ENCODE data around the gene TRPC4.

The TRPC4 gene

DNA sequence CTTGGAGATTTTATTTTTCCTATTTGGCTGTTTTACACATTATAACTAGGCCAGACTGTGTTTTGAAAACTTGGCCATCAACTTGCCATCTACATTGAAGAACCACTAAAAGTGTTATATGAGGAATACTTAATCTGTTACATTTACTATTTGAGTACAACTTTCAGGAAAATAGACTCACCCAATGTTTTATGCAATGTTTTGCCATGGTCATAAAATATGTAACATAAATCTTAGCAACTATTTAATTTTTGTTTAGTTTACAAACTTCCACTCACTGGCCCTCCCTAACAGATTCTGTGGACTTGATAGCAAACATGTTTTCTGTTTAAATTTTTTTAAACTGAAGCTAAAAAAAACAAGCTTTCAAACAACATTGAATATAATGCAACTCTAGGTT is 23.7 kb upstream of the TRPC4 start:
- H3K27ac ChIP-seq, result no peak overlapping the region
- H3K9me3 ChIP-seq (ENCODE audit: low read depth, low read length), result no peaks in the 10 kb centered on the region
- TF ChIP-seq POLR2AphosphoS5 (IDR thresholded peaks at IDR 0.05; ENCODE audit: borderline replicate concordance, low read depth, low read length) (no peak), FOXP2 (optimal IDR thresholded peaks at IDR 0.05; ENCODE audit: control extremely low read depth, extremely low read length, insufficient read depth) (no peak), EZH2 (IDR thresholded peaks at IDR 0.05) (no peak)
- H3K4me3 ChIP-seq, result no peak overlapping the region
- no peak overlapping the region for H3K9ac ChIP-seq (ENCODE audit: insufficient read length)
- H3K36me3 ChIP-seq (ENCODE audit: insufficient read depth, low read length), result no peaks in the 10 kb centered on the region
- no peak for DNase-seq (ENCODE audit: low read depth, low spot score)

DNA sequence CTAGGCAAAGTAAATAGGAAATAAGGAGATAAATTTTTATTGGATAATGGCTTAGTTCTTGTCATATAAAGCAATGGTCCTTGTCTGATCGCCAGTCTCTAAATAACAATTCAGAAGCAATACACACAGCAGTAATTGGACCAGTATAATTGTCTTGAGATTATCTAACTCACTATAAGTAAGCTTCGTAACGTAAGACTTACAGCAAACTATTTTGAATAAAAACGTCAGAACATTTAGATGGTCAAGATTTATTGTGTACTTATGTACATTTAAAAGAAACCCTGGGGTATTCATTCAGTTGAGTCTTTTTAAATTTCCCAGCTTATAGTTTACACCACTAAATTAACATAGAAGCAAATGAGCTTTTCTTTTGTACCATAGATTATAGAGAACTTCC is 20.2 kb upstream of the TRPC4 start:
- H3K36me3 ChIP-seq (ENCODE audit: insufficient read depth, low read length), result no peaks in the 10 kb centered on the region
- no peaks in the 10 kb centered on the region for H3K9me3 ChIP-seq (ENCODE audit: low read depth, low read length)
- DNase-seq (ENCODE audit: low read depth, low spot score), result no peak
- H3K9ac ChIP-seq (ENCODE audit: insufficient read length), result no peak overlapping the region
- no peak overlapping the region for H3K4me3 ChIP-seq
- no peak overlapping the region for H3K27ac ChIP-seq
- TF ChIP-seq FOXP2 (optimal IDR thresholded peaks at IDR 0.05; ENCODE audit: control extremely low read depth, extremely low read length, insufficient read depth), result no peak
- no peak for TF ChIP-seq EZH2 (IDR thresholded peaks at IDR 0.05)
- TF ChIP-seq POLR2AphosphoS5 (IDR thresholded peaks at IDR 0.05; ENCODE audit: borderline replicate concordance, low read depth, low read length), result no peak

GRCh38 chr13:37889102-37889501 is 19.5 kb upstream of the TRPC4 start:
- Histone ChIP-seq H3K27ac (no peak overlapping the region), H3K9me3 (ENCODE audit: low read depth, low read length) (no peaks in the 10 kb centered on the region), H3K4me3 (no peak overlapping the region), H3K36me3 (ENCODE audit: insufficient read depth, low read length) (no peaks in the 10 kb centered on the region), H3K9ac (ENCODE audit: insufficient read length) (no peak overlapping the region)
- DNase-seq (ENCODE audit: low read depth, low spot score), result no peak
- TF ChIP-seq POLR2AphosphoS5 (IDR thresholded peaks at IDR 0.05; ENCODE audit: borderline replicate concordance, low read depth, low read length), result no peak
- TF ChIP-seq EZH2 (IDR thresholded peaks at IDR 0.05), result no peak
- no peak for TF ChIP-seq FOXP2 (optimal IDR thresholded peaks at IDR 0.05; ENCODE audit: control extremely low read depth, extremely low read length, insufficient read depth)

DNA sequence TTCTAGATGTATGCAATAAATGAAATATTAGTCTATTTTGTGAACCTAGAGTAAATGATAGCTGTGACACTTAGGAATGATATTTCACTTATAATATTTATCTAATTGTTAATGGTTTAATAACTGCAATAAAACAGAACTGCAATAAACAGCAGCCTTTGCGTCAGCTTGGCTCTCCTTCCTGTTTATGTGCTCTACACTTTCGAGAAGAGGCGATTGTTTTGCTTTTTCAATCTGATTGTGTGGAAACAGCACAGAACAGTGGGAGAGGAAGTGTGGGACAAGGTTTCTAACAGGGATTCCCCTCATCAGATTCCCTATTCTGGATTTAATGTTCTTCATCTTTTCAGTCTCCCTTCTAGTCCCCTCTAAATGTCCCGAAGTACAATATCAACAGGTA is 17.3 kb upstream of the TRPC4 start:
- no peak for DNase-seq (ENCODE audit: low read depth, low spot score)
- no peaks in the 10 kb centered on the region for H3K9me3 ChIP-seq (ENCODE audit: low read depth, low read length)
- no peaks in the 10 kb centered on the region for H3K36me3 ChIP-seq (ENCODE audit: insufficient read depth, low read length)
- H3K4me3 ChIP-seq, result no peak overlapping the region
- no peak overlapping the region for H3K27ac ChIP-seq
- TF ChIP-seq FOXP2 (optimal IDR thresholded peaks at IDR 0.05; ENCODE audit: control extremely low read depth, extremely low read length, insufficient read depth) (no peak), POLR2AphosphoS5 (IDR thresholded peaks at IDR 0.05; ENCODE audit: borderline replicate concordance, low read depth, low read length) (no peak), EZH2 (IDR thresholded peaks at IDR 0.05) (no peak)
- H3K9ac ChIP-seq (ENCODE audit: insufficient read length), result no peak overlapping the region

DNA sequence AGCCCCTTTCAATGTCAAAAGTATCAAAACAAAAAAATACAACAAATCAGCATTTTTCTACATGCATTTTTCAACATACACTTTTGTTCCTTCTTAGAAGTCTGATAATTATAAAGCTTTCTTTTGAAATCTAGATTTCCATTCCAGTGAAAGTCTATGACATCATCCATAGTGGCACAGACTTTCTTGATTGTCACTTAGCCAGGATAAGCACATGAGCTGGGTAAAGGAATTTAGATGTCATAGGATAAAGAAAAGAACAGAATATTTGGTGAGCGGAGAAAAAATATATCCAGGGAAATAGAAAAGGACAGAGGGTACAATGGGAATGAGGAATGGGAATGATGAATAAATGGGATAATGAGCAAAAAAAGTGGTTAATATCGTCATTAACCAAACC is 15.1 kb upstream of the TRPC4 start:
- Histone ChIP-seq H3K4me3 (no peak overlapping the region), H3K27ac (no peak overlapping the region), H3K9me3 (ENCODE audit: low read depth, low read length) (no peaks in the 10 kb centered on the region), H3K9ac (ENCODE audit: insufficient read length) (no peak overlapping the region), H3K36me3 (ENCODE audit: insufficient read depth, low read length) (no peaks in the 10 kb centered on the region)
- no peak for TF ChIP-seq POLR2AphosphoS5 (IDR thresholded peaks at IDR 0.05; ENCODE audit: borderline replicate concordance, low read depth, low read length)
- no peak for TF ChIP-seq EZH2 (IDR thresholded peaks at IDR 0.05)
- no peak for TF ChIP-seq FOXP2 (optimal IDR thresholded peaks at IDR 0.05; ENCODE audit: control extremely low read depth, extremely low read length, insufficient read depth)
- no peak for DNase-seq (ENCODE audit: low read depth, low spot score)

DNA sequence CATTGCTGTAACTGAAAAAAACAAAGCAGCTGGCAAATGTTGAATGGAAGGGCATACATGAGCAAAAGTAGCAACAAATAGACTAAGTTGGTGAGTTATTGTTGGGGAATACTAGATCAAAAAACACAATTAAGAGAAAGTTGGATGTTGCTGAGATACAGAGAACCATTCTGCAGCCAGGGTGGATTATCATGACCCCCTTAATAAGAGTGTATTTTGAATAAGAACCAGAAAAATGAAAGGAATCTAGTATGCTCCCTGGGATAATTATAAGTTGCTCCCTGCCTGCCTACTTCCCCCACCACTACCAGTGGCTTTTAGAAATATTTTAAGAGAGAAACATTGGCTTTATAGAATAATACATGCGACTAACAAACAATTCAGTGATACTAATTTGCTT is 14.5 kb upstream of the TRPC4 start:
- no peaks in the 10 kb centered on the region for H3K36me3 ChIP-seq (ENCODE audit: insufficient read depth, low read length)
- no peak for DNase-seq (ENCODE audit: low read depth, low spot score)
- no peak overlapping the region for H3K4me3 ChIP-seq
- no peak overlapping the region for H3K9ac ChIP-seq (ENCODE audit: insufficient read length)
- H3K27ac ChIP-seq, result no peak overlapping the region
- H3K9me3 ChIP-seq (ENCODE audit: low read depth, low read length), result no peaks in the 10 kb centered on the region
- no peak for TF ChIP-seq EZH2 (IDR thresholded peaks at IDR 0.05)
- no peak for TF ChIP-seq POLR2AphosphoS5 (IDR thresholded peaks at IDR 0.05; ENCODE audit: borderline replicate concordance, low read depth, low read length)
- TF ChIP-seq FOXP2 (optimal IDR thresholded peaks at IDR 0.05; ENCODE audit: control extremely low read depth, extremely low read length, insufficient read depth), result no peak

DNA sequence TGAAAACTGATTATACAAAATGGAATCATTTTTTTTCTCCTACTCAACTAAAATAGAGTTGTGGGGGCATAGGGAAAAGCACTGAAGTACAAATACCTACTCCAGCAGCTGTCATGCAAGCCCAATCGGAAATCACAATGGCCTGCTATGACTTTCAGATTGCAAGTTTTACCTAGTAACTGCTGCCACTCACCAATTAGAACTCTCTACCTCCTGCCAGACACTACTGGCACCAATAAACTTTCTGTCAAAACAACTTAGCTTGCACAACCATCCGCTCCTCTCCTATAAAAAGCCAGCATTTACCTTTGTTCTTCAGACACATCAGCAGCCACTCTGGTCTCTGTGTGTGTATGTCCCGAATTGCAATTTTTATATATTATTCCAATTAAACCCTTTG is 9.3 kb upstream of the TRPC4 start:
- no peaks in the 10 kb centered on the region for H3K9me3 ChIP-seq (ENCODE audit: low read depth, low read length)
- no peak overlapping the region for H3K9ac ChIP-seq (ENCODE audit: insufficient read length)
- no peak for TF ChIP-seq POLR2AphosphoS5 (IDR thresholded peaks at IDR 0.05; ENCODE audit: borderline replicate concordance, low read depth, low read length)
- no peak for TF ChIP-seq FOXP2 (optimal IDR thresholded peaks at IDR 0.05; ENCODE audit: control extremely low read depth, extremely low read length, insufficient read depth)
- no peak for TF ChIP-seq EZH2 (IDR thresholded peaks at IDR 0.05)
- no peak for DNase-seq (ENCODE audit: low read depth, low spot score)
- H3K4me3 ChIP-seq, result no peak overlapping the region
- H3K27ac ChIP-seq, result no peak overlapping the region
- no peaks in the 10 kb centered on the region for H3K36me3 ChIP-seq (ENCODE audit: insufficient read depth, low read length)

- Histone ChIP-seq H3K4me3 (no peak overlapping the region), H3K9ac (ENCODE audit: insufficient read length) (no peak overlapping the region), H3K27ac (no peak overlapping the region), H3K36me3 (ENCODE audit: insufficient read depth, low read length) (no peaks in the 10 kb centered on the region), H3K9me3 (ENCODE audit: low read depth, low read length) (no peaks in the 10 kb centered on the region)
- no peak for DNase-seq (ENCODE audit: low read depth, low spot score)
- TF ChIP-seq EZH2 (IDR thresholded peaks at IDR 0.05), result no peak
- no peak for TF ChIP-seq FOXP2 (optimal IDR thresholded peaks at IDR 0.05; ENCODE audit: control extremely low read depth, extremely low read length, insufficient read depth)
- TF ChIP-seq POLR2AphosphoS5 (IDR thresholded peaks at IDR 0.05; ENCODE audit: borderline replicate concordance, low read depth, low read length), result no peak
These were observed 8.9 kb upstream of the TRPC4 start for GRCh38 chr13:37878496-37878895.

DNA sequence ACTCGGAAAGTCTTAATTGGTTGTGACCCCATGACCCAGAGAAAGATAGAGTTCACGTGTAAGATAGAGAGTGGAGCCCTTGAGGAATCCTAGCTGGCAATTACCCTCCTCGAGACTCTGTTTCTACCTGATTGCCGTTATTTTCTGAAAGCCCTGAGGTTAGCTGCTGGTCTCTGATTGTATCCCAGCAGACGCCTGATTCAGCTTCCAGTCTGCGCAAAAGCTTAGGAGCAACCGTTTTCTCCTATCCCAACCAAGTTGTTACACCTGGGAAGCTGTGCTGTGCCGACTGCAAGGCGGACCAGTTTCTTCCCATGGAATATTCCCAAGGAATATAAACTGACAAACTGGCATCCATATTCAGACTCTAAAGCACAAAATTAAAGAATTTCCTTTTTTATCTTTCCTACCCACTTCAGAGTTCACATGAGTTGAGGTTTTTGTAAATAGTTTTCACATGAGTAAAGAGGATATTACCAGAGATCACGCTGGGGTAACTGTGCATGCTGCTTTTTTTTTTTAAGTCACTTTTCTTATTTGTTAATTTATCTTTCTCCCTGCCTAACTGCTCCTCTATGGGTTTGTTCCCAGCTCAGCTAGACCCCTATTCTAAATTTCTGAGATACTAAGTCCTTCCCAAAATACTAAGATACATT is 1.5 kb upstream of the TRPC4 start:
- no peaks in the 10 kb centered on the region for H3K36me3 ChIP-seq (ENCODE audit: insufficient read depth, low read length)
- no peaks in the 10 kb centered on the region for H3K9me3 ChIP-seq (ENCODE audit: low read depth, low read length)
- DNase-seq (ENCODE audit: low read depth, low spot score), result no peak
- H3K4me3 ChIP-seq, result no peak overlapping the region
- TF ChIP-seq FOXP2 (optimal IDR thresholded peaks at IDR 0.05; ENCODE audit: control extremely low read depth, extremely low read length, insufficient read depth) (no peak), EZH2 (IDR thresholded peaks at IDR 0.05) (no peak), POLR2AphosphoS5 (IDR thresholded peaks at IDR 0.05; ENCODE audit: borderline replicate concordance, low read depth, low read length) (no peak)
- H3K27ac ChIP-seq, result no peak overlapping the region
- H3K9ac ChIP-seq (ENCODE audit: insufficient read length), result no peak overlapping the region
